Esophagus muscularis mucosa (tissue), 4 donors: ENCODE results near the gene TMEM59L. TPM values are rescaled to one million over a fixed set of nuclear protein-coding genes. Genes with fewer than 3 reads are reported as not detected.
"Not testable (repeated sequence)": the region's sequence is repeated elsewhere in the genome, so short reads cannot be mapped to it uniquely, and the experiment has no call there.

Source experiments
- DNase-seq: peaks from one replicate; pipeline ENCODE4 v3.0.0-alpha.2; 2017; ENCODE audit errors: extremely low spot score
- H3K27ac ChIP-seq, 4 donors: fragments of 200-600 bp; sonication (generic); replicated peaks in 1 of 4; 1 replicate in 3 of 4; 2 replicates in 1 of 4; pipeline ENCODE4 v1.5.1; 2016 to 2019; ENCODE audit warnings: mild to moderate bottlenecking in 1 of 4
- H3K27me3 ChIP-seq, 4 donors: fragments of 200-600 bp; sonication (generic); one replicate each; pipeline versions ENCODE4 v1.5.1 to v1.6.0; 2016 to 2019
- H3K36me3 ChIP-seq, 4 donors: fragments of 200-600 bp; sonication (generic); one replicate each; pipeline ENCODE4 v1.5.1; 2016 to 2019
- H3K4me1 ChIP-seq, 4 donors: fragments of 200-600 bp; sonication (generic); one replicate each; pipeline ENCODE4 v1.5.1; 2016 to 2019
- H3K4me3 ChIP-seq, 4 donors: fragments of 200-600 bp; sonication (generic); 1 replicate in 2 of 4; 2 replicates in 2 of 4; pipeline ENCODE4 v1.5.1; 2016 to 2019; ENCODE audit warnings: mild to moderate bottlenecking in 4 of 4, moderate library complexity in 1 of 4
- H3K9me3 ChIP-seq, 4 donors: fragments of 200-600 bp; sonication (generic); 1 replicate in 3 of 4; 2 replicates in 1 of 4; pipeline ENCODE4 v1.5.1; 2016 to 2019
- EP300 ChIP-seq: sonication (generic); formaldehyde crosslinking; IDR thresholded peaks from one replicate; pipeline ENCODE4 v1.6.1; 2017; ENCODE audit warnings: antibody characterized with exemption
- POLR2A ChIP-seq: fragments of 450-650 bp; IDR thresholded peaks from one replicate; pipeline ENCODE4 v1.6.1; 2017; ENCODE audit warnings: antibody characterized with exemption, moderate library complexity, mild to moderate bottlenecking, low read depth
- POLR2AphosphoS5 ChIP-seq, 2 donors: sonication (generic); formaldehyde crosslinking; IDR thresholded peaks; one replicate each; pipeline ENCODE4 v1.6.1; 2017; ENCODE audit warnings: antibody characterized with exemption in 2 of 2
- WGBS: methylation state at CpG from one replicate; pipeline ENCODE4 v1.1.5; 2018; 5-methylcytosine and 5-hydroxymethylcytosine counted together
- intact Hi-C: fragments of 100-400 bp; cut with DNase I; formaldehyde crosslinking; loops from one replicate; pipeline ENCODE4 v1.15.1; 2023
- total RNA-seq, 4 donors: library from RNA; depleted of rRNA; stranded (reverse); fragments of >200 nt; gene quantifications; one replicate each; pipeline versions ENCODE4 v1.1.0 to v1.2.1, GENCODE V29; 2016
- TF ChIP-seq, protein P1 (sequence below), 3 experiments: fragments of 200-600 bp in 2 of 3; fragments of 450-650 bp in 1 of 3; sonication (generic) in 2 of 3; IDR thresholded peaks; one replicate each; pipeline ENCODE4 v1.5.1; 2017 to 2019; ENCODE audit warnings: antibody characterized with exemption in 3 of 3, mild to moderate bottlenecking in 2 of 3, moderate library complexity in 1 of 3

The TMEM59L gene
- total RNA-seq, 4 donors from 2014 or later = 2.4 to 3.6 (median 2.8) TPM

DNA sequence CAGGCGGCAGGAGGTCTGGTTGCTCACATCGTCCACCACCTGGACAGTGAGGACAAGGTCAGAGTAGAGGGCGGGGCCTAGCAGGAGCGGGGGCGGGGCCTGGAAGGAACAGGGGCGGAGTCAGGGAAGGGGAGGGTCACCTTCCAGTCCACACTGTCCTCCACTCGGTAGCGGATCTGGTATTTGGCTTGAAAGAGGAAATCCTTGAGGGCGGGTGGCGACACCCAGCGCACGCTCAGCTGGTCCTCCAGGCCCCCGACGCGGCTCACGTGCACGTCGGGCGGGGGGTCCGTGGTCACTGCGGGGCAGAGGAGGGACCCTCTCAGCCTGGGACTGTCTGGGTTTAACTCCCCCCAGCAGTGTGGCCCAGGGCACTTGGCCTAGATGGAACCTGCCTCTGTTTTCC lies 15.9 kb upstream of the TMEM59L start:
- Histone ChIP-seq H3K4me1 (peaks cover 17 to 22% (median 20%) of the 10 kb centered on the region in 4 donors), H3K27ac (no peak overlapping the region), H3K4me3 (no peak overlapping the region), H3K36me3 (peaks cover 0 to 6% (median 0%) of the 10 kb centered on the region in 4 donors), H3K27me3 (peaks cover 0 to 42% (median 8%) of the 10 kb centered on the region in 4 donors), H3K9me3 (no peaks in the 10 kb centered on the region)
- intact Hi-C loops = no loop called here
- WGBS = 25% methylated on average over 11 of the region's 21 CpGs
- no peak for DNase-seq
- TF ChIP-seq POLR2A (no peak), POLR2AphosphoS5 (IDR thresholded peaks at IDR 0.05) (no peak), EP300 (no peak)
- TF ChIP-seq, protein P1, sequence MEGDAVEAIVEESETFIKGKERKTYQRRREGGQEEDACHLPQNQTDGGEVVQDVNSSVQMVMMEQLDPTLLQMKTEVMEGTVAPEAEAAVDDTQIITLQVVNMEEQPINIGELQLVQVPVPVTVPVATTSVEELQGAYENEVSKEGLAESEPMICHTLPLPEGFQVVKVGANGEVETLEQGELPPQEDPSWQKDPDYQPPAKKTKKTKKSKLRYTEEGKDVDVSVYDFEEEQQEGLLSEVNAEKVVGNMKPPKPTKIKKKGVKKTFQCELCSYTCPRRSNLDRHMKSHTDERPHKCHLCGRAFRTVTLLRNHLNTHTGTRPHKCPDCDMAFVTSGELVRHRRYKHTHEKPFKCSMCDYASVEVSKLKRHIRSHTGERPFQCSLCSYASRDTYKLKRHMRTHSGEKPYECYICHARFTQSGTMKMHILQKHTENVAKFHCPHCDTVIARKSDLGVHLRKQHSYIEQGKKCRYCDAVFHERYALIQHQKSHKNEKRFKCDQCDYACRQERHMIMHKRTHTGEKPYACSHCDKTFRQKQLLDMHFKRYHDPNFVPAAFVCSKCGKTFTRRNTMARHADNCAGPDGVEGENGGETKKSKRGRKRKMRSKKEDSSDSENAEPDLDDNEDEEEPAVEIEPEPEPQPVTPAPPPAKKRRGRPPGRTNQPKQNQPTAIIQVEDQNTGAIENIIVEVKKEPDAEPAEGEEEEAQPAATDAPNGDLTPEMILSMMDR (IDR thresholded peaks at IDR 0.05) = no peak

DNA sequence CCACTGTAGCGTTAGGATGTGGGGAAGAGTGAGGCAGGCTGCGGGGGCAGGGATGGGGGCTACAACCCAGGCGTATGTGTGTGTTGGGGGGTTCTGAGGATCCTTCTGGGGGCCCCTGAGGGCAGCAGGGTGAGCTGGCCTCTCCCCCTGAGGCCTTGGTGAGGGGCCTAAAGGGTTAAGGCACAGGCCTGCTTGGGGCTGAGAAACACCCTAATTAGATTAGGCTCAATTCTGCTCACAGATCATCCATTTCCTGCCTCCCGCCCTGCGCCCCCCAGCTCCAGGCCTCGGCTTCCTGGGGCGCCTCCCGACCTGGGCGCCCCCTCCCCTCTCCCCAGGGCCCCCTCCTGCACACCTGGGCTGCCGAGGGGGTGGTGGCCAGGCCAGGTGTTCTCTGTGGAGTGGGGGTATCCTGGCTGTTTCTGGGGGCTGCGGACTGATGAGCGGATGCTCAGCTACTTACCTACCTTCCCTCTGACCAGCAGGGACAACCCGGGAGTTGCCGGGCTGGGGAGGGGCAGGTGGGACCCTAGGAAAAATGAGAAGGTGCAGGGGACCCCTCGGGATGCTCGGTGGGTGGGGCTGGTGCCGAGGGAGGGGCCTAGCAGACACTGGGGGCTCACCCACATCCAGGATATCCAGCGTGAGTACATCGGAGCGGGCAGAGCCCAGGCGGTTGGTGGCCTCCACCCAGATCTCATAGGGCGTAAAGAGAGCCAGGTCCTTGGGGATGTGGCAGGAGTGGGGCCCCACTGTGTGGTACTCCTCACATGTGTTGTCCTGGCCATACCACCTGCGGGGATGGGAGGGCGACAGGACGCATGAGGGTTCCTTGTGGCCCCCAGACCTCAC lies 14.6 kb upstream of the TMEM59L start:
- WGBS = 49% methylated on average over 9 of the region's 25 CpGs
- TF ChIP-seq POLR2AphosphoS5 (IDR thresholded peaks at IDR 0.05) = no peak
- TF ChIP-seq, protein P1 (IDR thresholded peaks at IDR 0.05) = no peak
- no peaks in the 10 kb centered on the region for H3K36me3 ChIP-seq
- peaks cover 17 to 22% (median 20%) of the 10 kb centered on the region in 4 donors for H3K4me1 ChIP-seq
- H3K27me3 ChIP-seq = peaks cover 0 to 55% (median 8%) of the 10 kb centered on the region in 4 donors
- DNase-seq = no peak
- H3K27ac ChIP-seq = no peak overlapping the region
- H3K4me3 ChIP-seq = no peak overlapping the region
- no peaks in the 10 kb centered on the region for H3K9me3 ChIP-seq
- intact Hi-C loops = no loop called here

DNA sequence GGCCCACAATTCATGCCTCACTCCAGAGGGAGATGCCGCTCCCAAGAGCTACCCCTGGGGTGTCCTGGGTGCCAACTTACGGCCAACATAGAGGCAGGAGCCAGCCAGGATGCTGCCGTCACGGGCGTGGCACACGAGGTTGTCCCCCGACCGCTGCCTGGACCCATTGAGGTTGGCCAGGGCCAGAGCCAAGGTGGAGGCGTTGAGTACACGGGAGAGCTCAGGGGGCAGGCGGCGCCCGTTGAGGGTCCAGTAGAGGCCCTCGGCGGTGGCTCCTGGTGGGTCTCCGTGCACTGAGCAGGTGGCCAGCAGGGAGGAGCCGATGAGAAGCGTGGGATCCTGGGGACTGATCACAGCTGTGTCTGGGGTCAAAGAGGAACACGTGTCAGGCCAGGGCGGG lies 13.2 kb upstream of the TMEM59L start:
- DNase-seq = no peak
- H3K4me1 ChIP-seq = peaks cover 17 to 23% (median 22%) of the 10 kb centered on the region in 4 donors
- H3K27ac ChIP-seq = no peak overlapping the region
- H3K9me3 ChIP-seq = no peaks in the 10 kb centered on the region
- no peak for TF ChIP-seq POLR2AphosphoS5 (IDR thresholded peaks at IDR 0.05)
- TF ChIP-seq EP300 = no peak
- TF ChIP-seq, protein P1 (IDR thresholded peaks at IDR 0.05) = no peak
- TF ChIP-seq POLR2A = no peak
- peaks cover 0 to 69% (median 18%) of the 10 kb centered on the region in 4 donors for H3K27me3 ChIP-seq
- intact Hi-C loops = no loop called here
- WGBS = 86% methylated on average over 20 of the region's 20 CpGs
- no peaks in the 10 kb centered on the region for H3K36me3 ChIP-seq
- no peak overlapping the region for H3K4me3 ChIP-seq

- peaks cover 7 to 26% (median 18%) of the 10 kb centered on the region in 4 donors for H3K4me1 ChIP-seq
- H3K4me3 ChIP-seq, DNase-seq, H3K9me3 ChIP-seq, H3K36me3 ChIP-seq, intact Hi-C loops, H3K27ac ChIP-seq: not testable (repeated sequence)
- WGBS = 94% methylated on average over 15 of the region's 15 CpGs
- H3K27me3 ChIP-seq = peaks cover 2 to 83% (median 30%) of the 10 kb centered on the region in 4 donors
Observed at GRCh38 chr19:18600692-18601397, 11.8 kb upstream of the TMEM59L start.

- TF ChIP-seq, protein P1 (IDR thresholded peaks at IDR 0.05) = no peak
- no peak for TF ChIP-seq POLR2A
- no peak for TF ChIP-seq EP300
- TF ChIP-seq POLR2AphosphoS5 (IDR thresholded peaks at IDR 0.05) = no peak
- H3K4me1 ChIP-seq = peaks cover 7 to 33% (median 25%) of the 10 kb centered on the region in 4 donors
- H3K4me3 ChIP-seq = no peak overlapping the region
- no peak overlapping the region for H3K27ac ChIP-seq
- peaks cover 7 to 90% (median 36%) of the 10 kb centered on the region in 4 donors for H3K27me3 ChIP-seq
- 95% methylated on average over 4 of the region's 4 CpGs for WGBS
- no peaks in the 10 kb centered on the region for H3K9me3 ChIP-seq
- H3K36me3 ChIP-seq = no peaks in the 10 kb centered on the region
- no peak for DNase-seq
- intact Hi-C loops = no loop called here
Observed at GRCh38 chr19:18601875-18602274, 10.8 kb upstream of the TMEM59L start.
